K562 (cell line): ENCODE results near the gene SAMD8. TPM values are rescaled to one million over a fixed set of nuclear protein-coding genes. Genes with fewer than 3 reads are reported as not detected.

Source experiments
- ATAC-seq: fragments of 200-7000 bp; cut with Tn5 transposase; 3 replicates; pipeline ENCODE4 v1.9.1; 2020; ENCODE audit warnings: moderate library complexity
- BruUV-seq: library from RNA; stranded (reverse); fragments of 400-500 nt; replicated peaks from 2 replicates; lab custom pipeline; 2021; lab: Mats Ljungman, UMichigan
- CTCF ChIA-PET: fragments of 300-600 bp; formaldehyde crosslinking; extraction: SDS; loops from one replicate; lab custom pipeline; 2021; ENCODE audit warnings: low intra/inter-chr PET ratio; lab: Yijun Ruan, JAX
- POLR2A ChIA-PET: fragments of 300-600, 350-650 bp; sonication (Branson Sonifier 250); formaldehyde crosslinking; extraction: SDS; loops from one replicate; lab custom pipeline; 2021; ENCODE audit warnings: antibody characterized with exemption, inconsistent platforms; lab: Yijun Ruan, JAX
- DNase-seq, 4 experiments: peaks; one replicate each; pipeline versions ENCODE4 v3.0.0 to v3.0.0-alpha.2; 2011 to 2018; ENCODE audit warnings: low spot score in 3 of 4, mixed read lengths in 3 of 4; ENCODE audit errors: extremely low read depth in 1 of 4
- FAIRE-seq: peaks from 2 replicates; lab custom pipeline; 2011; peaks lifted over from hg19 to GRCh38; lab: Jason Lieb, UNC
- H2AFZ ChIP-seq: 2 replicates; pipeline ENCODE4 v1.6.0; 2011; ENCODE audit warnings: low read depth, low read length, control low read depth, inconsistent platforms
- H3K27ac ChIP-seq: fragments of 200-600 bp; 3 replicates; pipeline ENCODE4 v1.8.0; 2011; ENCODE audit warnings: low read depth, mild to moderate bottlenecking, control low read depth, inconsistent platforms, low read length, moderate library complexity, mixed read lengths; ENCODE audit errors: extremely low read depth
- H3K27me3 ChIP-seq, 2 experiments: fragments of 300-600 bp in 1 of 2; 2 replicates in 1 of 2; 3 replicates in 1 of 2; pipeline versions ENCODE4 v1.6.0 to v1.8.0; 2011; ENCODE audit warnings: inconsistent platforms in 2 of 2, low read length in 2 of 2, mild to moderate bottlenecking in 1 of 2, mixed read lengths in 1 of 2, moderate library complexity in 1 of 2; ENCODE audit not compliant: control insufficient read depth in 2 of 2, insufficient read depth in 2 of 2
- H3K36me3 ChIP-seq: fragments of 300-600 bp; 3 replicates; pipeline ENCODE4 v1.8.0; 2011; ENCODE audit warnings: mild to moderate bottlenecking, low read length, inconsistent platforms; ENCODE audit not compliant: control insufficient read depth, insufficient read depth
- H3K4me1 ChIP-seq, 2 experiments: fragments of 200-600 bp in 1 of 2; replicated peaks in 1 of 2; 2 replicates in 1 of 2; 3 replicates in 1 of 2; pipeline versions ENCODE4 v1.5.1 to v1.8.0; 2011; ENCODE audit warnings: inconsistent platforms in 2 of 2, low read length in 2 of 2, mild to moderate bottlenecking in 1 of 2, mixed read lengths in 1 of 2, moderate library complexity in 1 of 2; ENCODE audit not compliant: control insufficient read depth in 2 of 2, insufficient read depth in 2 of 2
- H3K4me2 ChIP-seq: 2 replicates; pipeline ENCODE4 v1.6.1; 2011; ENCODE audit warnings: low read length, control low read depth, inconsistent platforms, mixed read lengths; ENCODE audit not compliant: insufficient read depth
- H3K4me3 ChIP-seq: fragments of 200-600 bp; sonication (generic), shearing (Covaris generic); 2 replicates; pipeline ENCODE4 v1.5.1; 2016; ENCODE audit warnings: control low read depth, inconsistent platforms
- H3K79me2 ChIP-seq: fragments of 200-600 bp; 3 replicates; pipeline ENCODE4 v1.8.0; 2011; ENCODE audit warnings: low read length, inconsistent platforms; ENCODE audit not compliant: control insufficient read depth, insufficient read depth
- H3K9ac ChIP-seq, 2 experiments: 2 replicates each; pipeline versions ENCODE4 v1.6.0 to v1.6.1; 2011; ENCODE audit warnings: low read depth in 2 of 2, low read length in 2 of 2, control low read depth in 1 of 2, inconsistent platforms in 1 of 2, mild to moderate bottlenecking in 1 of 2, mixed read lengths in 1 of 2; ENCODE audit not compliant: insufficient read depth in 1 of 2
- H3K9me1 ChIP-seq: one replicate; pipeline ENCODE4 v1.6.0; 2011; ENCODE audit warnings: inconsistent platforms, mild to moderate bottlenecking, low read length, moderate library complexity; ENCODE audit not compliant: control insufficient read depth, insufficient read depth
- H3K9me3 ChIP-seq: replicated peaks from 2 replicates; pipeline ENCODE4 v1.5.1; 2011; ENCODE audit warnings: low read depth, low read length, inconsistent platforms; ENCODE audit not compliant: control insufficient read depth, insufficient read depth
- H4K20me1 ChIP-seq: replicated peaks from 2 replicates; pipeline ENCODE4 v1.6.1; 2011; ENCODE audit warnings: low read length, inconsistent platforms, mixed read lengths; ENCODE audit not compliant: control insufficient read depth, insufficient read depth
- AFF1 ChIP-seq, 2 experiments: fragments of 450-650 bp; IDR thresholded peaks; 2 replicates each; pipeline ENCODE4 v1.6.1; 2018; ENCODE audit warnings: mild to moderate bottlenecking in 2 of 2, low read depth in 1 of 2; ENCODE audit not compliant: partially characterized antibody in 2 of 2
- ARID2 ChIP-seq: fragments of 450-650 bp; IDR thresholded peaks from 2 replicates; pipeline ENCODE4 v1.6.1; 2017; ENCODE audit warnings: antibody characterized with exemption, mild to moderate bottlenecking
- EHMT2 ChIP-seq: fragments of 450-650 bp; IDR thresholded peaks from 2 replicates; pipeline ENCODE4 v1.6.1; 2018; ENCODE audit warnings: antibody characterized with exemption
- HDAC1 ChIP-seq, 2 experiments: fragments of 450-650 bp; IDR thresholded peaks; 2 replicates each; pipeline ENCODE4 v1.6.1; 2016 to 2017; ENCODE audit warnings: inconsistent platforms in 1 of 2, mild to moderate bottlenecking in 1 of 2, moderate library complexity in 1 of 2
- LARP7 ChIP-seq: fragments of 450-650 bp; IDR thresholded peaks from 2 replicates; pipeline ENCODE4 v1.6.1; 2016
- NEUROD1 ChIP-seq: fragments of 150-350 bp; IDR thresholded peaks from 2 replicates; pipeline ENCODE4 v1.6.1; 2014; ENCODE audit warnings: borderline replicate concordance, low read length, low read depth; ENCODE audit not compliant: partially characterized antibody
- NKRF ChIP-seq: fragments of 450-650 bp; IDR thresholded peaks from 2 replicates; pipeline ENCODE4 v1.6.1; 2016; ENCODE audit warnings: borderline replicate concordance
- NRF1 ChIP-seq, 2 experiments: fragments of 450-650 bp; IDR thresholded peaks in 1 of 2; conservative IDR thresholded peaks in 1 of 2; 2 replicates each; pipeline ENCODE4 v1.6.1; 2014; ENCODE audit warnings: mild to moderate bottlenecking in 2 of 2
- RCOR1 ChIP-seq, 2 experiments: IDR thresholded peaks; 2 replicates each; pipeline ENCODE4 v1.6.1; 2012; ENCODE audit warnings: low read depth in 2 of 2, low read length in 2 of 2, borderline replicate concordance in 1 of 2, improper control_type of control experiment in 1 of 2
- SMARCA4 ChIP-seq: fragments of 450-650 bp; IDR thresholded peaks from 2 replicates; pipeline ENCODE4 v1.6.1; 2016
- SPI1 ChIP-seq: IDR thresholded peaks from 2 replicates; pipeline ENCODE4 v1.6.1; 2011; ENCODE audit warnings: low read depth, low read length, control low read depth, borderline replicate concordance
- TAL1 ChIP-seq: fragments of 450-650 bp; IDR thresholded peaks from 2 replicates; pipeline ENCODE4 v1.6.1; 2016; ENCODE audit warnings: mild to moderate bottlenecking
- WGBS: fragments of 100-300 bp; shearing (Covaris generic); methylation state at CpG from one replicate; pipeline ENCODE4 v1.1.6; 2016; ENCODE audit warnings: low coverage, mixed read lengths; ENCODE audit not compliant: insufficient coverage; ENCODE audit errors: missing lambda C conversion rate; 5-methylcytosine and 5-hydroxymethylcytosine counted together
- in situ Hi-C: fragments of 300-500 bp; cut with MboI; formaldehyde crosslinking; loops from 4 replicates; pipeline ENCODE4 v1.15.0; 2018; ENCODE audit warnings: inconsistent platforms, mixed read lengths
- intact Hi-C: fragments of 100-400 bp; cut with micrococcal nuclease; formaldehyde crosslinking; loops from 2 replicates; pipeline ENCODE4 v1.14.2; 2022
- polyA plus RNA-seq, 8 experiments: library from polyadenylated mRNA; depleted of rRNA in 4 of 8; stranded (reverse) in 5 of 8; unstranded in 3 of 8; fragments of >200 nt; fragmentation: Nextera tagmentation in 2 of 8; fragmentation: Illumina TruSeq in 1 of 8; extraction: Ambion mirVana in 2 of 8; extraction: Trizol in 1 of 8; gene quantifications; 2 replicates each; pipeline versions ENCODE4 v1.2.1 to v1.2.3, GENCODE V29; 2011 to 2014; ENCODE audit warnings: inconsistent platforms in 1 of 8, missing spikeins in 1 of 8
- total RNA-seq, 7 experiments: library from RNA; depleted of rRNA in 6 of 7; stranded (reverse); fragments of >200 nt in 6 of 7; fragmentation: Illumina TruSeq in 2 of 7; extraction: Trizol in 2 of 7; gene quantifications; 2 replicates each; pipeline versions ENCODE4 v1.2.1 to v1.2.3, GENCODE V29; 2011 to 2021; ENCODE audit warnings: low replicate concordance in 1 of 7

The SAMD8 gene
- total and polyA plus RNA-seq, 9 of the 15 experiments (the other 6 are each of a cell fraction or from before 2014, with no cell fraction given) = 2.7 to 16.1 (median 6.2) TPM

GRCh38 chr10:75111907-75112679 is 637 bp downstream of the SAMD8 start:
- Histone ChIP-seq H4K20me1 (no peaks in the 10 kb centered on the region), H3K79me2 (peaks cover 60% of the 10 kb centered on the region), H3K9ac (peak overlapping the region; percentile 82 to 96), H3K36me3 (no peaks in the 10 kb centered on the region), H3K27ac (peak overlapping the region; percentile 85), H3K4me1 (peaks cover 52% of the 10 kb centered on the region in 2 experiments), H3K4me3 (peak overlapping the region; percentile 89), H3K9me3 (no peaks in the 10 kb centered on the region), H3K4me2 (peak overlapping the region; percentile 95), H3K27me3 (no peaks in the 10 kb centered on the region), H2AFZ (peak overlapping the region; percentile 91), H3K9me1 (peaks cover 4% of the 10 kb centered on the region)
- in situ Hi-C loops (no loop called here), intact Hi-C loops (loop anchor here (2.0 to 5.0 kb wide), 3 partner anchors 75 to 123 kb away; partner anchors contain the start of genes COMTD1 and VDAC2)
- WGBS = 2% methylated on average over 23 of the region's 23 CpGs
- ATAC-seq (peak; percentile 40), FAIRE-seq (peak; percentile 61), DNase-seq (peak; percentile 63 to 71 (median 67))
- ChIA-PET POLR2A (interaction anchor here (0.8 to 2.0 kb wide), 7 partner anchors 9 to 753 kb away, joined by 3 to 6 read pairs (median 4); partner anchors contain the start of genes COMTD1 and VDAC2), CTCF (no interaction called here)
- BruUV-seq = no TSS peak
- TF ChIP-seq AFF1 (IDR thresholded peaks at IDR 0.05; ENCODE audit: low read depth in 1 of 2, partially characterized antibody in 2 of 2) (peak in 1 of 2 experiments; percentile 15), SPI1 (peak; percentile 68), NEUROD1 (no peak), TAL1 (0 out of 2 replicates have a peak, but pooled peaks have one; percentile 1), NRF1 (conservative IDR thresholded peaks at IDR 0.05 in 1 of 2, IDR thresholded peaks at IDR 0.05 in 1 of 2) (no peak), HDAC1 (IDR thresholded peaks at IDR 0.05) (peak in 1 of 2 experiments; percentile 40; a peak in 1 of 4 replicates), EHMT2 (0 out of 2 replicates have a peak, but pooled peaks have one; percentile 9), NKRF (peak; percentile 10), ARID2 (0 out of 2 replicates have a peak, but pooled peaks have one; percentile 24), SMARCA4 (peak; percentile 29; the same call in 1 of the 2 replicates), RCOR1 (IDR thresholded peaks at IDR 0.05; ENCODE audit: borderline replicate concordance in 1 of 2, low read depth in 2 of 2, low read length in 2 of 2) (peak in 1 of 2 experiments; percentile 46; a peak in 1 of 4 replicates), LARP7 (peak; percentile 95; the same call in 1 of the 2 replicates)
